Smooth muscle cell of the brain vasculature (primary cell): ENCODE data around the gene MRPL23.

ENCODE experiments used
- DNase-seq: peaks from one replicate; pipeline ENCODE4 v3.0.0-alpha.2; 2012; ENCODE audit warnings: low read depth, low spot score

The MRPL23 gene

DNA sequence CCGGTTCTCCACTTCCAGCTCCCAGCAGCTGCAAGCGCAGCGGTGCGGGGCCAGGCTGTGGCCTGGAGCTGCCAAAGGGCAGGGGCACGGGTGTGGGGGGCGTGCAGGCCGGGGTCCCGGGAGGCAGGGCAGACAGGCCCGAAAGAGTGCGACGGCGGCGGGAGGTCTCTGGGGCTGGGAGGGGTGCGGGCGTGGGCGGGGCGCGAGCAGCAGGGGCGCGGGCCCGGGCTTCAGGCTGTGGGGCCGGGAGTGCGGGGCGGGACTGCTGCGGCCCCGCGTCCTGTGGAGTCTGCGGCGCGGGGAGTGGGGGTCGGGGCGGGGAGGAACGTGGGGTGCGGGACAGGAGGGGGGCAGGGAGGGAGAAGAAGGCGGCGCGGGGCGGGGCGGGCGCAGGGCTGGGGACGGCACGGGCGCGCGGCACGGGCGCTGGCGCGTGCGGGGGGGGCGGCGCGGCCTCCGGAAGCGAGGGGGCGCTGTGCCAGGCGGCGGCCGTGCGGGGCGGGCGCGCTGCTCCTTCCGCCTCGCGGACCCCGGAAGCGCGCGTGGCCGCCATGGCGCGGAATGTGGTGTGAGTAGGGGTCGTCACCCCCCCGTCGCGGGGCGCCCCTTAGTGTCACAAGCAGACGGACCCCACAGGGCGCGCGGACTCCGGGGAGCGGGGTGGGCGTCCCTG is at the start of gene MRPL23:
Gene MRPL23 (plus strand): TSS at position 521 of the 673 bp plus-strand sequence. CDS start 31 bp downstream, at position 552.
- DNase-seq = no peak

DNA sequence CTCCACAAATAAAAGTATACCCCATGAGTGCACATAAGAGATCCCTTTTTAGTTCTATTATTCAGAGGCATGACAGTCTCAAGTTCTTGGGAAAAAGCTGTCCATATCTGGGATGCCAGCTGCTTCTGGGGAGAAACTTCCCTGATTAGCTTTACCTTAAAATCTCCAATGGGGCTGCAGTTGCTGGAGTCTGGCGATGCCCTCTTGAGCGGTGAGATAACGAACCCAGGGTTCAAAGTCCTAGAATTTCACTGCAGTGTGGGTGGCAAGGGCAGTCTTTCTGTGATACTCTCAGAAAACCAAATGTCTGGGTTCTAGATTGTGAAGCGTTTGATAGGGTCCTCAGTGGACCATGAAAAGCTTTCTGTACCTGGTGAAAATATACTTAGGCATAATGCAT is 48.0 kb upstream of the MRPL23 start:
- no peak for DNase-seq

DNA sequence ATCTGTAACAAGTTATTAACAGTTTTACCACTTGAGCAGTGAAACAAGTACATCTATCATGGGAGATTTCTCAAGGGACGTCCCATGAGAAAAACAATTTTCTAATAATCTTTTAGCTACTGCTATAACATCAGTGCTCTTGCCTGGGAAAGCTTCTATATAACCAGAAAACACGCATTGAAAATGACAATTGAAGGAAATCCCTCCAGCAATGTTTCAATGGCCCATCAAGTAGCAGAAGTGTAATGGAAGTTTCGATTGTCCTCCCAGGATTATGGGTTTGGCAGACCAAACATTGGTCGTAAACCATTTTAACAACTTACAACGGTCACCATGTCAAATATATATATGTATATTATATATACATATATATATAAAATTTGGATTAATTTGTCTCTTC is 47.4 kb upstream of the MRPL23 start:
- DNase-seq = no peak

DNA sequence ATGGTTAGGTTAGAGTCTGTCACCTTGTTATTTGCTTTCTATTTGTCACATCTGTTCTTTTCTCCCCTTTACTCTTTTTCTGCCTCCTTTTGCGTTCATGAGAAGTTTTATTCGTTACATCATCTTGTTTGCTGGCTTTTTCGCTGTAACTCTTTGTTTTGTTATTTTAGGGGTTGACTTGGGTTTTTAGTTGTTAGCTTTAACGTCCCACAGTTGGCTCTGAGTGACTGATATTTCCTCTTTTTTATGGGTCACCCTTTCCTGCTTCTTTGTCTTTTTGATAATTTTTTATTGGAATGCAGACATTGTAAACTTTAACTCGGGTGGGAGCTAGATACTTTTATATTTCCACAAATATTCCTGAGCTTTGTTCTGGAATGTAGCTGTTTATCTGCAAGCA is 41.0 kb upstream of the MRPL23 start:
- no peak for DNase-seq

DNA sequence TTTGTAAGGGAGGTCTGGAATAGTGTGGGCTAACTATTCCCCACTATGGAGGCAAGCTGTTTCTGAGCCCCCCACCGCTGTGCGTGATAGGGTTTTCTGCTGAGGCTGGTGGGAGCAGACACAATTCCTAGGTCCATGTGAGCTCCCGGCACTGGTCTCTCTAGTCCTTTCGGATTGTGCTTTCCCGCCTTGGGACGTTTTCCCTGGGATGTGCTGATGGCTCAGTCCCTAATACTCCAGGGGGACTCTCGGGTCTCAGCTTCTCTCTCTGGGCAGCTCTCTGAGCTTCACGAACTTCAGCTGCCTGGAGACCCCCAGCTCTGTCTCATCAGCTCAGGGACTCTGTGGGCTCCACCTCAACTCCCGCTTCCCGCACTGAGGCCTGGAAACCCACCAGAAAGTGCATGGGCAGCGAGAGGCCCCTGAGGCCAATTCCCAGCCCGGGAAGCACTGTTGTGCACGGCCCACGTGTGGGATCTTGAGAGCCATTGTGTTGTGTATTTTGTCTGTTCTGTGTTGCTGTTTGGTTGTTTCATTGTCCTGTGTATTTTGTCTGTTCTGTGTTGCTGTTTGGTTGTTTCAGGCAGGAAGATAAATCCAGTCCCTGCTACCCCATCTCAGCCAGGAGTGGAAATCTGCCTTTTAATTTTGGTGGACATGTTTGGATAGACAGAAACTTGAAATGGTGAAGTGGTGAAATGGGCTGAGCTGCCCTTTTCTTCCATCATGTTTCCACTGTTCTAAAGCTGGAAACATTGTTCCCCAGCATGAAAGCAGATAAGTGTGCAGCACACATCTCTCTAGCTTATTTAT is 40.3 kb upstream of the MRPL23 start:
- DNase-seq = no peak

GRCh38 chr11:1908618-1909017 is 38.5 kb upstream of the MRPL23 start:
- no peak for DNase-seq

- no peak for DNase-seq
Observed at GRCh38 chr11:1909524-1909923, 37.6 kb upstream of the MRPL23 start.

DNA sequence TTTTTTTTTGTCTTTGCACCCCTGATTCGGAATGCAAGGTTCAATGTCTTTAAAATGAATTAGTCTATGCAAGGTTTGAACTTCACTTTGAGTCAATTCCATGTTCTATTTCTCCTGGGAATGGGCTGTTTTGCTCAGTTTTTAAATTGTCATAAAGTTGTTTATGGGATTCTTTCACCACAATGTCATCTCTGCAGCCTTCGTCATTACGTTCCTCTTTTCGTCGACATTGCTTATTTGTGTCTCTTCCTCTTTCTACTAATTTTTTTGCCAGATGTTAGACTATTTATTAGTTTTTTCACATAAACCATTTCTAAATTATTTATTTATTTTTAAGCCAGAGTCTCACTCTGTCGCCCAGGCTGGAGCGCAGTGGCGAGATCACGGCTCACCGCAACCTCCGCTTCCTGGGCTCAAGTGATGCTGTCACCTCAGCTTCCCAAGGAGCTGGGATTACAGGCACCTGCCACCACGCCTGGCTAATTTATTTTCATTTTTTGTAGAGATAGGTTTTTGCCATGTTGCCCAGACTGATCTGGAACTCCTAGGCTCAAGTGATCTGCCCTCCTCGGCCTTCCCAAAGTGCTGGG is 34.7 kb upstream of the MRPL23 start:
- no peak for DNase-seq

GRCh38 chr11:1913271-1914060 is 33.7 kb upstream of the MRPL23 start:
- no peak for DNase-seq

DNA sequence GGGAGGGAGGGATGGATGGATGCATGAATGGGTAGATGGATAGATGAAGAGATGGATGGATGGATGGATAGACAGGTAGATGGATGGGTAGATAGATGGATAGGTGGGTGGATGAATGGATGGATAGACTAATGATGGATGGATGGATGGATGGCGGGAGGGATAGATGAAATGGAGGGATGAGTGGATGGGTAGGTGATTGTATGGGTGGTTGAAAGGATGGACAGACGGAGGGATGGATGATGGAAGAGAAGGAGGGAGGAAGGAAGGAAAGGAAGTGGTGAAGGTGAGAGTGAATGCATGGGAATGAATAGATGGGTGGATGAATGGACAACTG is 31.4 kb upstream of the MRPL23 start:
- DNase-seq = no peak

GRCh38 chr11:1916132-1916985 is 30.8 kb upstream of the MRPL23 start:
- DNase-seq = no peak

GRCh38 chr11:1916986-1917522 is 30.1 kb upstream of the MRPL23 start:
- no peak for DNase-seq

DNA sequence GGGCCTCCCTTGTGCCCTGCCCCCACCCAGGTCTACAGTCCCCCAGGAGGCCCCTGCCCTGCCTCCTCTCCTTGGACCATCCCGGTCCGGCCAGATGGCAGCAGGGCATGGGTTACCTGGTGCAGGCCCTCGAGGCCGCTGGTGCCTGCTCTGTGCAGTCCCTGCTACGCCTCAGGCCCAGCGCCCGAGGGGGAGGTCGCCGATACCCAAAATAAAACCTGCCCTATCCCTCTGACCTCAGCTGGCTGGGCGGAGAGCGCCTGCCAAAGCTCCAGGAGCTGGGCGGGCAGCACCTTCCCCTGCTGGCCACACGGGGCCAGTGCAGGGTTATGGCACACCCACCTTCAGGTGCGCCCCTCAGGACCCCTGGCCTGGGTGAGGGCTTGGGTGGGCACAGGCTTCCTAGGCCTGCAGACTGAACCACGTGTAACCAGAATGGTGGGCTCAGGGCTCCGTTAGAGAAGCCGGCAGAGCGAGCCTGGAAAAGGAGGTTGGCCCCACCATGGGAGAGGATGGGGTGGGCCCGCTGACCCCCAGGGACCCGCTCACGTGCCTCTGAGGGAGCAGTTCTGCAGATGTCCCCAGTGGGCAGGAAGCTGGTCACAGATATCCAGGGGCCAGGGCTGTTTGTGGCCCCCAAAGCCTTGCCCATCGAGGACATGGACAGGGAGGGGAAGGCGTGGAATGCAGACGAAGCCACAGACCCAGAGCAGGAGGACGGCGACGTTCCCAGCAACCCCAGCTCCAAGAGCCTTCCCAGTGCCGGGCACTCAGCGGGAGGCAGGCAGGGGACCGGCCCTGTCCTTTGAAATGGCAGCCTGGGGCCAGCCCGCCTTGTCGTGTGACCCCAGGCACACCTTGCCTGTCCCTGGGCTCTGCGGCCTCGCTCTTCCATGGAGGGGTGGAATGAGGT is 29.4 kb upstream of the MRPL23 start:
- DNase-seq = no peak

GRCh38 chr11:1918436-1919315 is 28.5 kb upstream of the MRPL23 start:
- no peak for DNase-seq

- no peak for DNase-seq
Observed at GRCh38 chr11:1919391-1920127, 27.6 kb upstream of the MRPL23 start, which contains the start of gene TNNT3. TSS of gene TNNT3 (plus strand) at chr11:1919703. CDS start at chr11:1922875, 3,172 bp downstream.

- no peak for DNase-seq
Observed at GRCh38 chr11:1920128-1920908, 26.8 kb upstream of the MRPL23 start.

DNA sequence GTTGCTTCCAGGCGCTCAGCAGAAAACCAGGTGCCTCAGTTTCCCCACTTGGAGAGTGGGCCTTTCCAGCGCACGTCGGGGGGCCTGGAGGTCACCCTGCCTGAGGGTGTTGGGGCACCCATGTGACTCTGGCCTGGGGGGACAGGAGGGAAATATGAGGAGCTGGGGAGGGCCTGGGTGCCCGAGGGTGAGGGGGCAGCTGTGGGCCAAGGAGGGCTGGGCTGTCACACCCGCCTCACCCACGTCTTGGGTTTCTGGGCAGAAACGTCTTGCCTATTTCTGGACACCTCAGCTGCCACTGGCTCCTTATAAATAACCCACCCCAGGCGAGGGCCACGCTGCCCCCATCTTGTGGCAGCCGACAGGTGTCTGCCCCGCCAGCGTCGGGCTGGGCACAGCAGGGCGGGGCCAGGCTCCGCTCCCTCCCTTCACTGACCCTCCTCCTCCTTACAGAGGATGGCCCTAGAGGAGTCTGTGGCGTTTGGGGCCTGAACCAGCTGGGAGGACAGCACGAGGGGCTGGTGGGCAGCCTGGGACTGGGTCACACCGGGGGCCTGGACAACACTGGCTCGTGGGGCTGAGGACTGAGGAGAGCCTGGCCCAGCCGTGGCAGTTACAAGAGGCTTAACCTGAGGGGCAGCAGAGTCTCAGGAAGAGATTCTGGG is 26.1 kb upstream of the MRPL23 start:
- no peak for DNase-seq
